ENCODE results near the gene AFG1L. TPM values are rescaled to one million over a fixed set of nuclear protein-coding genes. Genes with fewer than 3 reads are reported as not detected.
"Not testable (repeated sequence)": the region's sequence is repeated elsewhere in the genome, so short reads cannot be mapped to it uniquely, and the experiment has no call there.

AFG1L gene
- total RNA-seq, 1 donor = 6.0 TPM

DNA sequence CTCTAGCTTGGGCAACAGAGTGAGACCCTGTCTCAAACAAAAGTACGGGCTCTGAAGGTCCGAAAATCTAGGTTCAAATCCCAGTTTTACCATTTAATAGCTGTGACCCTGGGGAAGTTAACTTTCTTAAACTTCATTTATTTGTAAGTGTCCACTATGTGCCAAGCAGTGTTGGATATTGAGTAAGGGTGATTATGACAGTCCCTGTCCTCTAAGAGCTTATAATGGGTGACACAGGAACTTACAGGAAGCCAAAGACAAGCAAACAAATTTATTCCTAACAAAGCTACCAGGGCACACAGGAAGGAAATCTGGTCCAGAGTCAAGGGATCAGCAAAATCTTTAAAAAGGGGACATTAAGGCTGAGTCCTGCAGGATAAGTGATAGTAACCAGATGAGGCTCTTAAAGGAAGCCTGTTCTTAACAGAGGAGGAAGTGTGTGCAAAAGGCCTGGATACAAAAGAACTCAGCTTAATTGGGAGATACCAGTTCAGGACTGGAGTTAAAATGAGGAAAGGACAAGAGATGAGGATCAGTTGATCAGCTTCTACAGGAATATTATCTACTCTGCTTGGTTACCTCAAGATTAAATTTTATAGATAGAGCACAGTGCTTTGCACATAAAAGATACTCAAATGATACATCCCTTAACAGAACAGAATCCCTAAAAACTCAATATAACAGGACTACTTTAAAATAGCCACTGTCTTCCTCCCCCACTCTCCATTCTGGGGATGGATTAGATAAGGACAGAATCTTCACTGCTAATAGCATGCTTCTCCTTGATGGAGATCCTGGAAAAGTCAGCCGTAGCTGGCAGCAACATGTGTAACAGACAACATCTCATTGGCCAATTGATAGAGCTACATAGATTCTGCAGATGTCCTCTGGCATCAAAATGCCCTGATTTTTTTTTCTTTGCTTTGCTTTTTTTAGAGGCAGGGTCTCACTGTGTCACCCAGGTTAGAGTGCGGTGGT lies 40.1 kb upstream of the AFG1L start:
- no peak overlapping the region for H3K4me3 ChIP-seq (ENCODE audit: low read depth, low read length)
- TF ChIP-seq, protein P1, sequence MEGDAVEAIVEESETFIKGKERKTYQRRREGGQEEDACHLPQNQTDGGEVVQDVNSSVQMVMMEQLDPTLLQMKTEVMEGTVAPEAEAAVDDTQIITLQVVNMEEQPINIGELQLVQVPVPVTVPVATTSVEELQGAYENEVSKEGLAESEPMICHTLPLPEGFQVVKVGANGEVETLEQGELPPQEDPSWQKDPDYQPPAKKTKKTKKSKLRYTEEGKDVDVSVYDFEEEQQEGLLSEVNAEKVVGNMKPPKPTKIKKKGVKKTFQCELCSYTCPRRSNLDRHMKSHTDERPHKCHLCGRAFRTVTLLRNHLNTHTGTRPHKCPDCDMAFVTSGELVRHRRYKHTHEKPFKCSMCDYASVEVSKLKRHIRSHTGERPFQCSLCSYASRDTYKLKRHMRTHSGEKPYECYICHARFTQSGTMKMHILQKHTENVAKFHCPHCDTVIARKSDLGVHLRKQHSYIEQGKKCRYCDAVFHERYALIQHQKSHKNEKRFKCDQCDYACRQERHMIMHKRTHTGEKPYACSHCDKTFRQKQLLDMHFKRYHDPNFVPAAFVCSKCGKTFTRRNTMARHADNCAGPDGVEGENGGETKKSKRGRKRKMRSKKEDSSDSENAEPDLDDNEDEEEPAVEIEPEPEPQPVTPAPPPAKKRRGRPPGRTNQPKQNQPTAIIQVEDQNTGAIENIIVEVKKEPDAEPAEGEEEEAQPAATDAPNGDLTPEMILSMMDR (IDR thresholded peaks at IDR 0.05; ENCODE audit: insufficient read depth, low read length) = no peak
- no peak for DNase-seq (ENCODE audit: low read depth)

DNA sequence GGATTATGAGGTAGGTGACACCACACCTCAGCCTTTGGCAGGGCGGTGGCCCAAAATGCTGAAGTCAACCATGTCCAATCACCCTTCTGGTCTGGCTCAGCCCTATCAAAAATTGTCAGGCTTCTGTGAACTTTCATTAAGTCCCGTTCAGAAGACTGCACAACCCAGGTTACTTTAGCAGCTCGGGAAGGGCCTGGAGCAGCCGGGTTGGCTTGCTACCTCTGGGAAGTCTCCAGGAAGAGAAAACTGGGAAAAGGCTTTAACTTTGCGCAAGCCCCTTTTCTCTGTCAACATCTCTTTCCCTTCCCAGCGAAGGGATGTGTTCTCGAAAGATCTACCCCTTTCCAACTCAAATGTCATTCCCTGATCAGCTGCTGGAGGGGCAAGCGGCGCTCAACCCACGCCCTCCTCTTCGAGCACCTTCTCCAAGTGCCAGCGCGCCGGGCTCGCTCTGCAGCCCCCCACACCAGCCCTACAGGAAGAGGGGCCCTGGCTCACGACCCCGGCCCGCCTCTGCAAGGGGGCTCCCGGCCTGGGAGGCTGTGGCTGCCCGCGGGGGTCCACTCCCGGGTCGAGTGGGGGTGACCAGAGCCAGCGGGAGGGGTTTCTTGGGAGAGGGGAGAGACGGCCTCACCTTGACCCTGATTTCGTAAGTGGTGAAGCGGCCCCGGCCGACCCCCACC lies 34.6 kb upstream of the AFG1L start:
- TF ChIP-seq, protein P1 (IDR thresholded peaks at IDR 0.05; ENCODE audit: insufficient read depth, low read length) = no peak
- DNase-seq (ENCODE audit: low read depth) = peak; percentile 65
- H3K4me3 ChIP-seq (ENCODE audit: low read depth, low read length) = peak overlapping the region; percentile 86

DNA sequence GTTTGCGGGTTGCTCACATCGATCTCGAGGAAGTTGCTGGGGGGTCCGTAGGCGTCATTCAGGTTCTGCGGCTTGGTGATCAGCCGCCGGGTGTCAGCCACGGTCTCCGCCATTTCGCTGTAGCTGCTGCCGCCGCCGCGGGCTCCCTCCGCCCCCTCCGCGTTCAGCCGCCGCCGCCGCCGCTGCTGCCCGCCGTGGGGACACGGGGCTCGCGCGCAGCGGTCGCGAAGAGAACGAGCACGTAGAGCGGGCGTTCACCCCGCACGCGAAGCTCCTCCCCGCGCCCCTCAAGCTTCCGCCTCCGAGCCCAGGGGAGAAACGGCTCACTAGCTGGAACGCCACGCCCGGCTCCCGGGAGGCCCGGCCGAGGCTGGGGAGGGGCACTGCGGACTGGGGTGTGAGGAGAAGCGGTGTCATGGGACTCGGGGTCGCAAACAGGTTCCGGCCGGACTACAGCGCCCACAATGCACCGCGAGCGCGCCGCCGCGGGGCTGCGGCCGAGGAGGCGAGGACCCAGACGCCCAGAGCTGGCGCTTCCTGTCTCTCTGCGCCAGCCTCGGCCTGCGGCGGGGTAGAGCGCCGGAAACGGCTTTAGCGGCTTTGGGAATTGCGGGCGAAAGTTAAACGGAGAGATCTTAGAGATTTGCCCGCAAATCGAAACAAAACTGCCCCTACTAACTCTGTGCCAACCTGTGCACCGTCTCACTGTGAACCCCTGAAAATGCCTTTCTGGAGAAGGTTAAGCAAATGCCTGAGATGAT lies 33.9 kb upstream of the AFG1L start, which contains the start of gene SNX3:
Gene SNX3 (minus strand): TSS at position 232 of the 761 bp plus-strand sequence. CDS start 119 bp downstream, at position 113.
- DNase-seq (ENCODE audit: low read depth) = peak; percentile 95

DNA sequence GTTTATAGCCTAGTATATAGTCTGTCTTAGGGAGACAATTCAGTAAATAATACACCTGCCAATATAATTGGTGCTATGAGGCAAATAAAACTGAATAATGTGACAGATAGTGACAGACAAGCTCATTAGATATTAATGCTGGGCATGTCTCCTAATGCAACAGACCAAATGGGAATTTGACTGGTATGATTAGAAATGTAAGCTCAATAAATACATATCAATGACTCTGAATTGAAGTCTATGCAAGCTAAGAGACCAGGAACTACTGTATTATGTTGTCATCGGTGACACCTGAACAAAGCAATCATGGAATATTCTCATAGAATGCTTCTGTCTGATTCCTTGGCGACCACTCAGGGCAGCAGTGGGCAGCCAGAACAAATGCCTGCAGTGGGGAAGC lies 31.5 kb upstream of the AFG1L start:
- DNase-seq (ENCODE audit: low read depth) = no peak
- TF ChIP-seq, protein P1 (IDR thresholded peaks at IDR 0.05; ENCODE audit: insufficient read depth, low read length) = no peak
- no peak overlapping the region for H3K4me3 ChIP-seq (ENCODE audit: low read depth, low read length)

More for the DNA sequence above, 33.9 kb upstream of the AFG1L start, which contains the start of gene SNX3:
- H3K4me3 ChIP-seq (ENCODE audit: low read depth, low read length) = peak within 1 kb of the TSS; percentile 86
- TF ChIP-seq, protein P1 (IDR thresholded peaks at IDR 0.05; ENCODE audit: insufficient read depth, low read length) = peak; percentile 17

DNA sequence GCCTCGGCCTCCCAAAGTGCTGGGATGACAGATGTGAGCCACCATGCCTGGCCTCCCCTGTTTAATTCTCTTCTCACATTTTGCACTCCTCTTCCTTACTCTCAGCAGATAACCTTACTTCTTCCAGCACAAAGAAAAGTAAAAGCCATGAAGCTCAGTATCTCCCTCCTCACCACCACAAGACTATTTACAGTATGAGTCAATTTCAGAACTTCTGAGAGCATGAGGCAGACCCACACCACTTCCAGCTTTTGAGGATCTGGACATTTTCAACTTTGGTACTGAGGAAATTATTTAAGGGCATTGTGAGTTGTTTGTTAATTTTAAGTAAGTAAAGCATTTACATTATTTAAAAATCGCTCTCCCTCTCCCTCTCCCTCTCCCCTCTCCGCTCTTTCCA lies 26.0 kb upstream of the AFG1L start:
- DNase-seq (ENCODE audit: low read depth) = peak; percentile 8
- TF ChIP-seq, protein P1 (IDR thresholded peaks at IDR 0.05; ENCODE audit: insufficient read depth, low read length) = no peak
- no peak overlapping the region for H3K4me3 ChIP-seq (ENCODE audit: low read depth, low read length)

DNA sequence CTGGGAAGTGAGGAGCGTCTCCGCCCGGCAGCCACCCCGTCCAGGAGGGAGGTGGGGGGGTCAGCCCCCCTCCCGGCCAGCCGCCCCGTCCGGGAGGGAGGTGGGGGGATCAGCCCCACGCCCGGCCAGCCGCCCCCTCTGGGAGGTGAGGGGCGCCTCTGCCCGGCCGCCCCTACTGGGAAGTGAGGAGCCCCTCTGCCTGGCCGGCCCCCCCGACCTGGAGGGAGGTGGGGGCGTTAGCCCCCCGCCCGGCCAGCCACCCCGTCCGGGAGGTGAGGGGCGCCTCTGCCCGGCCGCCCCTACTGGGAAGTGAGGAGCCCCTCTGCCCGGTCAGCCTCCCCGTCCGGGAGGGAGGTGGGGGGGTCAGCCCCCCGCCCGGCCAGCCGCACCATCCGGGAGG lies 24.9 kb upstream of the AFG1L start:
- DNase-seq (ENCODE audit: low read depth); H3K4me3 ChIP-seq (ENCODE audit: low read depth, low read length): not testable (repeated sequence)

Data from fibroblast of the aortic adventitia (primary cell).